Activated naive CD8-positive, alpha-beta T cell treated with anti-CD3 and anti-CD28 coated beads, Interleukin-2, amount 10 ng/mL, durations not matched to agents 7 days and 5 days (primary cell): ENCODE results near the gene DNAJC28. TPM values are rescaled to one million over a fixed set of nuclear protein-coding genes. Genes with fewer than 3 reads are reported as not detected.
A peak's percentile ranks its signal among the peaks of the same experiment; 100 is the strongest.

ENCODE experiments used
- ATAC-seq: fragments of 150-1000 bp; cut with Tn5 transposase; one replicate; pipeline ENCODE4 v1.10.0; 2021; ENCODE audit warnings: low read depth, moderate library complexity
- POLR2A ChIA-PET: fragments of 350-600 bp; sonication (Branson Sonifier 250); formaldehyde crosslinking; loops from one replicate; lab custom pipeline; 2021; ENCODE audit warnings: antibody characterized with exemption; lab: Charles Lee
- DNase-seq: peaks from one replicate; pipeline ENCODE4 v3.0.0; 2021
- H3K27ac Mint-ChIP-seq: one replicate; pipeline ENCODE4 v1.8.0; 2022; ENCODE audit warnings: mild to moderate bottlenecking, mixed read lengths
- H3K27me3 Mint-ChIP-seq: one replicate; pipeline ENCODE4 v1.8.0; 2022; ENCODE audit warnings: mild to moderate bottlenecking, moderate library complexity, mixed read lengths
- H3K36me3 Mint-ChIP-seq: one replicate; pipeline ENCODE4 v1.8.0; 2021; ENCODE audit warnings: mild to moderate bottlenecking, mixed read lengths
- H3K4me1 Mint-ChIP-seq: one replicate; pipeline ENCODE4 v1.8.0; 2021; ENCODE audit warnings: mixed read lengths
- H3K4me3 Mint-ChIP-seq: one replicate; pipeline ENCODE4 v1.8.0; 2022; ENCODE audit warnings: mild to moderate bottlenecking, moderate library complexity, mixed read lengths
- H3K9me3 Mint-ChIP-seq: one replicate; pipeline ENCODE4 v1.8.0; 2021; ENCODE audit warnings: mixed read lengths
- total RNA-seq, 2 experiments: library from RNA; stranded (reverse); gene quantifications; one replicate each; pipeline ENCODE4 v1.2.3, GENCODE V29; 2021

DNAJC28 gene
- total RNA-seq, 2 experiments from 2014 or later, result 1.2 to 1.5 TPM

- DNase-seq, result no peak
- Mint-ChIP-seq H3K27me3 (no peaks in the 10 kb centered on the region), H3K36me3 (peaks cover 8% of the 10 kb centered on the region), H3K4me1 (peaks cover 15% of the 10 kb centered on the region), H3K9me3 (no peaks in the 10 kb centered on the region), H3K27ac (no peak overlapping the region), H3K4me3 (no peak overlapping the region)
- no peak for ATAC-seq
- POLR2A ChIA-PET, result interaction anchor here (0.6 to 2.0 kb wide), 4 partner anchors 35 to 243 kb away, joined by 5 to 12 read pairs (median 6); partner anchors contain the start of gene TMEM50B
These were observed 47.0 kb downstream of the DNAJC28 start for GRCh38 chr21:33444499-33444898.

DNA sequence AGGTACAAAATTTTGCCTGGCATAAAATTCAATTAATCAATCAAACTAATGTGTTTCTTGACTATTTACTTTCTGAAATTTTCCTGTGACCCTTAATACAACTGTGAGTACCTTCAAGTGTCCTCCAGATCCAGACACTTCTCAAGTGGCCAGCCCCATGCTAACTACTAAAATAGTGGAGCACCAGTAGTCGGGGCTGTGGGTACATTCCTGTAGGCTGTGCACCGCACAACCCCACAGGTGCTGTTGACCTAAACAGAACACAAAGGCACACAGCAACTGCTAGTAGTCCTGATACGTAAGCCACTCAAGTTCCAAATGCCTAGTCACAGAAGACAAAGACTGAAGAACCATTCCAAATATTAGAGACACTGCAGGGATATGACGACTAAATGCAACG is 48.3 kb downstream of the DNAJC28 start:
- peaks cover 6% of the 10 kb centered on the region for H3K36me3 Mint-ChIP-seq
- ATAC-seq, result no peak
- H3K4me3 Mint-ChIP-seq, result no peak overlapping the region
- H3K27me3 Mint-ChIP-seq, result no peaks in the 10 kb centered on the region
- POLR2A ChIA-PET, result no interaction called here
- no peak for DNase-seq
- H3K9me3 Mint-ChIP-seq, result no peaks in the 10 kb centered on the region
- H3K4me1 Mint-ChIP-seq, result peaks cover 15% of the 10 kb centered on the region
- no peak overlapping the region for H3K27ac Mint-ChIP-seq

DNA sequence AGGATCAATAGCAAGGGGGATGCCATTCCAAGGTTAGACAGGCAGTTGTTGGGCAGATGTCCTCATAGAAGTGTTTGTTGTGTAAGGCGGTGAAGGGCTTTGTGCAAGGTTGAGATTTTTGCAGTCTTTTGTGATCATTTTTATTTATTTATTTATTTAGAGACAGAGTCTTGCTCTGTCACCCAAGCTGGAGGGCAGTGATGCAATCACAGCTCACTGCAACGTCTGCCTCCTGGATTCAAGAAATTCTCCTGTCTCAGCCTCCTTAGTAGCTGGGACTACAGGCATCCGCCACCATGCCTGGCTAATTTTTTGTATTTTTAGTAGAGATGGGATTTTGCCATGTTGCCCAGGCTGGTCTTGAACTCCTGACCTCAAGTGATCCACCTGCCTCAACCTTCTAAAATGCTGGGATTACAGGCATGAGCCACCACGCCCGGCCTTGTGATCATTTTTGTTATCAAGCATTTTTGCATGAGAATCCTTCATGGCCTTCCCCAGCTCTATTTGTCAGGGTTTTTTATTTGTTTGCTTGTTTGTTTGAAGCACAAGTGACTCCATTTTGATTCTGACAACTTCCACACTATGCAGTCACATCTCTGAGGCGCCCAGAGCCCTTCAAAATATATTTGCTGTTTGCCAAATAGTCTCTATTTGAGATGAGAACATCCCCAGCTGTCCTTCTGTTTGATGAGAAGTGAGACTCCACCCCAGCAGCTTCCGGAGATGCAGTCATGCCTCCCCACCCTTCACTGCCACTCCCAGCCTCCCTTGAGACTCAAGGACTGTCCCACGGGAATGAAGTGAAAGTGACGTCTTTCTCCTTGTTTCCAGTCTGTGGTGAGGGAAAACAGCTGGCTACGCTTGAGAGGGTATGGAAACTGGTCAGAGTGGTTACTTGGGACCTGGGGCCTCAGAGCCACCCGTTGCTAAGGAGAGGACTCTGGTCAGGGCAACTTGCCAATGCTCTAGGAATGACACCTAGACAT is 49.7 kb downstream of the DNAJC28 start:
- Mint-ChIP-seq H3K9me3 (no peaks in the 10 kb centered on the region), H3K4me3 (no peak overlapping the region), H3K4me1 (peaks cover 15% of the 10 kb centered on the region), H3K36me3 (peaks cover 12% of the 10 kb centered on the region), H3K27ac (peak overlapping the region; percentile 33), H3K27me3 (no peaks in the 10 kb centered on the region)
- no peak for DNase-seq
- POLR2A ChIA-PET, result no interaction called here
- ATAC-seq, result no peak

Other genes starting within 250 kb of the DNAJC28 start
- 10 to 100 TPM; 40.6 to 44.1 TPM for gene IL10RB, start 225.3 kb downstream of the DNAJC28 start, total RNA-seq
- 10 to 100 TPM; 35.7 to 36.3 TPM for gene IFNAR1, start 166.7 kb downstream of the DNAJC28 start, total RNA-seq
- 10 to 100 TPM; 17.8 to 18.8 TPM for gene IFNGR2, start 88.3 kb downstream of the DNAJC28 start, total RNA-seq
- gene TMEM50B, start 11.7 kb downstream of the DNAJC28 start, total RNA-seq, result 10 to 100 TPM; 72.6 to 80.3 TPM
- 100 to 1,000 TPM; 102 to 117 TPM for gene GART, start 50.4 kb upstream of the DNAJC28 start, total RNA-seq
- 100 to 1,000 TPM; 357 to 376 TPM for gene SON, start 51.3 kb upstream of the DNAJC28 start, total RNA-seq
- 10 to 100 TPM; 29.0 to 33.6 TPM for gene DONSON, start 97.0 kb upstream of the DNAJC28 start, total RNA-seq
- 10 to 100 TPM; 39.2 to 45.7 TPM for gene CRYZL1, start 150.0 kb upstream of the DNAJC28 start, total RNA-seq
- gene ITSN1, start 150.8 kb upstream of the DNAJC28 start, total RNA-seq, result 1 to 10 TPM; 2.3 to 4.6 TPM